Liver (tissue), 9 donors: ENCODE measurements around the gene SLC30A10. TPM values are rescaled to one million over a fixed set of nuclear protein-coding genes. Genes with fewer than 3 reads are reported as not detected.
"Not testable (repeated sequence)": the region's sequence is repeated elsewhere in the genome, so short reads cannot be mapped to it uniquely, and the experiment has no call there.

Experiments
- DNase-seq: peaks from one replicate; pipeline ENCODE4 v3.0.0-alpha.2; 2017; ENCODE audit warnings: low spot score
- H3K27ac ChIP-seq, 2 donors: one replicate each; pipeline ENCODE4 v1.7.0; 2013; ENCODE audit warnings: inconsistent platforms in 2 of 2, low read length in 2 of 2, control low read depth in 1 of 2, low read depth in 1 of 2, mild to moderate bottlenecking in 1 of 2
- H3K27me3 ChIP-seq, 4 donors: one replicate each; pipeline versions ENCODE4 v1.6.1 to v1.7.0; 2013; ENCODE audit warnings: low read length in 3 of 4, inconsistent platforms in 1 of 4, mild to moderate bottlenecking in 1 of 4, moderate library complexity in 1 of 4; ENCODE audit not compliant: control insufficient read depth in 4 of 4, insufficient read depth in 4 of 4
- H3K36me3 ChIP-seq, 4 donors: one replicate each; pipeline versions ENCODE4 v1.6.1 to v1.7.0; 2013; ENCODE audit warnings: low read length in 3 of 4, mild to moderate bottlenecking in 3 of 4, low read depth in 1 of 4, moderate library complexity in 1 of 4; ENCODE audit not compliant: control insufficient read depth in 4 of 4, insufficient read depth in 3 of 4
- H3K4me1 ChIP-seq, 4 donors: one replicate each; pipeline versions ENCODE4 v1.6.1 to v1.7.0; 2013; ENCODE audit warnings: low read length in 3 of 4, mild to moderate bottlenecking in 3 of 4, moderate library complexity in 1 of 4; ENCODE audit not compliant: control insufficient read depth in 4 of 4, insufficient read depth in 4 of 4
- H3K4me3 ChIP-seq, 3 donors: one replicate each; pipeline versions ENCODE4 v1.6.1 to v1.7.0; 2013; ENCODE audit warnings: low read length in 3 of 3, control low read depth in 1 of 3, low read depth in 1 of 3, mild to moderate bottlenecking in 1 of 3
- H3K9ac ChIP-seq, 2 donors: one replicate each; pipeline ENCODE4 v1.7.0; 2013; ENCODE audit warnings: low read length in 2 of 2, mild to moderate bottlenecking in 2 of 2, moderate library complexity in 2 of 2, control low read depth in 1 of 2, low read depth in 1 of 2
- H3K9me3 ChIP-seq, 4 donors: one replicate each; pipeline versions ENCODE4 v1.6.1 to v1.7.0; 2013; ENCODE audit warnings: low read length in 3 of 4; ENCODE audit not compliant: control insufficient read depth in 4 of 4
- EGR1 ChIP-seq, 2 donors: IDR thresholded peaks; 2 replicates each; pipeline ENCODE4 v1.6.1; 2016 to 2018; ENCODE audit warnings: antibody characterized with exemption in 2 of 2, low read depth in 2 of 2
- FOXA1 ChIP-seq: IDR thresholded peaks from 2 replicates; pipeline ENCODE4 v1.6.1; 2016; ENCODE audit warnings: antibody characterized with exemption
- GABPA ChIP-seq, 2 donors: IDR thresholded peaks in 1 of 2; conservative IDR thresholded peaks in 1 of 2; 2 replicates each; pipeline ENCODE4 v1.6.1; 2016; ENCODE audit warnings: antibody characterized with exemption in 2 of 2, mild to moderate bottlenecking in 1 of 2, moderate library complexity in 1 of 2
- HNF4G ChIP-seq: IDR thresholded peaks from 2 replicates; pipeline ENCODE4 v1.6.1; 2016; ENCODE audit warnings: antibody characterized with exemption
- JUND ChIP-seq, 2 donors: IDR thresholded peaks; 2 replicates each; pipeline ENCODE4 v1.6.1; 2016; ENCODE audit warnings: antibody characterized with exemption in 2 of 2
- NR2F2 ChIP-seq: IDR thresholded peaks from 2 replicates; pipeline ENCODE4 v1.6.1; 2016; ENCODE audit warnings: antibody characterized with exemption
- REST ChIP-seq: IDR thresholded peaks from 2 replicates; pipeline ENCODE4 v1.6.1; 2016; ENCODE audit warnings: antibody characterized with exemption, mild to moderate bottlenecking
- RXRA ChIP-seq, 2 donors: IDR thresholded peaks; 2 replicates each; pipeline ENCODE4 v1.6.1; 2017 to 2018; ENCODE audit warnings: antibody characterized with exemption in 2 of 2, mild to moderate bottlenecking in 1 of 2
- YY1 ChIP-seq: IDR thresholded peaks from 2 replicates; pipeline ENCODE4 v1.6.1; 2016; ENCODE audit warnings: antibody characterized with exemption, mild to moderate bottlenecking
- ZBTB33 ChIP-seq: IDR thresholded peaks from 2 replicates; pipeline ENCODE4 v1.6.1; 2016; ENCODE audit warnings: antibody characterized with exemption
- WGBS: extraction: QIAGEN DNeasy Blood & Tissue Kit; methylation state at CpG from one replicate; pipeline ENCODE4 v1.1.7; 2013; 5-methylcytosine and 5-hydroxymethylcytosine counted together
- polyA plus RNA-seq, 2 donors: library from polyadenylated mRNA; stranded (reverse) in 1 of 2; unstranded in 1 of 2; fragments of 200-250 nt in 1 of 2; fragments of >200 nt in 1 of 2; fragmentation: Nextera tagmentation in 1 of 2; extraction: Ambion mirVana in 1 of 2; gene quantifications; one replicate each; pipeline versions ENCODE4 v1.2.1 to v1.2.3, GENCODE V29; 2013 to 2015
- total RNA-seq, 2 donors: library from RNA; depleted of rRNA; stranded (reverse); fragments of >200 nt; gene quantifications; one replicate each; pipeline ENCODE4 v1.2.3, GENCODE V29; 2014
- donor health status: healthy.
- donor health status: healthy.
- donor health status: healthy.
- donor health status: healthy.
- donor health status: healthy.

SLC30A10 gene
- total and polyA plus RNA-seq, 4 donors: 18.5 to 90.9 (median 37.6) TPM

GRCh38 chr1:219952361-219952760 is 24.0 kb upstream of the SLC30A10 start:
- H3K9ac ChIP-seq: no peak overlapping the region
- peaks cover 0 to 10% (median 6%) of the 10 kb centered on the region in 4 donors for H3K4me1 ChIP-seq
- H3K9me3 ChIP-seq: no peaks in the 10 kb centered on the region
- H3K36me3 ChIP-seq: no peaks in the 10 kb centered on the region
- no peaks in the 10 kb centered on the region for H3K27me3 ChIP-seq
- TF ChIP-seq RXRA (IDR thresholded peaks at IDR 0.05) (no peak), EGR1 (IDR thresholded peaks at IDR 0.05; ENCODE audit: low read depth in 2 of 2) (no peak), NR2F2 (no peak), ZBTB33 (no peak), YY1 (no peak), JUND (IDR thresholded peaks at IDR 0.05) (no peak), GABPA (IDR thresholded peaks at IDR 0.05 in 1 of 2, conservative IDR thresholded peaks at IDR 0.05 in 1 of 2) (no peak), HNF4G (no peak), REST (no peak), FOXA1 (no peak)
- H3K27ac ChIP-seq: no peak overlapping the region
- H3K4me3 ChIP-seq: no peak overlapping the region
- DNase-seq: no peak

GRCh38 chr1:219949227-219949626 is 20.9 kb upstream of the SLC30A10 start:
- not testable (repeated sequence) for H3K9ac ChIP-seq, DNase-seq, H3K27me3 ChIP-seq, H3K36me3 ChIP-seq, H3K9me3 ChIP-seq, H3K27ac ChIP-seq, H3K4me1 ChIP-seq, H3K4me3 ChIP-seq
- 98% methylated on average over 3 of the region's 5 CpGs for WGBS

- DNase-seq, H3K27ac ChIP-seq, H3K9me3 ChIP-seq, H3K9ac ChIP-seq, H3K27me3 ChIP-seq, H3K4me3 ChIP-seq, H3K4me1 ChIP-seq, H3K36me3 ChIP-seq: not testable (repeated sequence)
- WGBS: 93% methylated on average over 3 of the region's 3 CpGs
Measured at GRCh38 chr1:219948766-219949165, 20.4 kb upstream of the SLC30A10 start.
